KMS-11 (cell line): Measurements from ENCODE around the gene IQCE.

Experiments used
- H2AFZ ChIP-seq: fragments of 200-600 bp; sonication (generic); 2 replicates; pipeline ENCODE4 v1.6.1; 2016; ENCODE audit warnings: antibody characterized with exemption, mixed run types, low read depth
- H3K27ac ChIP-seq: fragments of 200-600 bp; sonication (generic); 2 replicates; pipeline ENCODE4 v1.6.1; 2016; ENCODE audit warnings: mild to moderate bottlenecking, mixed run types
- H3K27me3 ChIP-seq: fragments of 200-600 bp; sonication (generic); 2 replicates; pipeline ENCODE4 v1.6.1; 2017; ENCODE audit warnings: mild to moderate bottlenecking, low read depth, mixed run types, moderate library complexity; ENCODE audit not compliant: insufficient read depth
- H3K36me3 ChIP-seq: fragments of 200-600 bp; sonication (generic); 2 replicates; pipeline ENCODE4 v1.6.1; 2017; ENCODE audit warnings: mild to moderate bottlenecking, mixed run types; ENCODE audit not compliant: insufficient read depth
- H3K4me1 ChIP-seq: fragments of 200-600 bp; sonication (generic); 2 replicates; pipeline ENCODE4 v1.6.1; 2016; ENCODE audit warnings: mild to moderate bottlenecking, low read depth, mixed run types; ENCODE audit not compliant: poor library complexity, severe bottlenecking
- H3K4me2 ChIP-seq: fragments of 200-600 bp; sonication (generic); 2 replicates; pipeline ENCODE4 v1.7.0; 2016; ENCODE audit warnings: mild to moderate bottlenecking, mixed run types
- H3K4me3 ChIP-seq: fragments of 200-600 bp; sonication (generic); IDR thresholded peaks from 2 replicates; pipeline ENCODE4 v1.6.1; 2017; ENCODE audit warnings: low read depth, low read length, mixed read lengths; ENCODE audit not compliant: insufficient read depth
- H3K79me2 ChIP-seq: fragments of 200-600 bp; sonication (generic); 2 replicates; pipeline ENCODE4 v1.6.1; 2016; ENCODE audit warnings: low read depth, mixed run types; ENCODE audit not compliant: insufficient read depth
- H3K9ac ChIP-seq: fragments of 200-600 bp; sonication (generic); 2 replicates; pipeline ENCODE4 v1.6.1; 2016; ENCODE audit warnings: mild to moderate bottlenecking, mixed run types
- H4K20me1 ChIP-seq: fragments of 200-600 bp; sonication (generic); 2 replicates; pipeline ENCODE4 v1.6.1; 2016; ENCODE audit warnings: mild to moderate bottlenecking, mixed run types; ENCODE audit not compliant: insufficient read depth
- TF ChIP-seq, protein P1 (sequence below): fragments of 200-600 bp; sonication (generic); conservative IDR thresholded peaks from 2 replicates; pipeline ENCODE4 v1.6.1; 2017; ENCODE audit warnings: low read depth, mild to moderate bottlenecking, antibody characterized with exemption, low read length, moderate library complexity, mixed read lengths

Gene IQCE

DNA sequence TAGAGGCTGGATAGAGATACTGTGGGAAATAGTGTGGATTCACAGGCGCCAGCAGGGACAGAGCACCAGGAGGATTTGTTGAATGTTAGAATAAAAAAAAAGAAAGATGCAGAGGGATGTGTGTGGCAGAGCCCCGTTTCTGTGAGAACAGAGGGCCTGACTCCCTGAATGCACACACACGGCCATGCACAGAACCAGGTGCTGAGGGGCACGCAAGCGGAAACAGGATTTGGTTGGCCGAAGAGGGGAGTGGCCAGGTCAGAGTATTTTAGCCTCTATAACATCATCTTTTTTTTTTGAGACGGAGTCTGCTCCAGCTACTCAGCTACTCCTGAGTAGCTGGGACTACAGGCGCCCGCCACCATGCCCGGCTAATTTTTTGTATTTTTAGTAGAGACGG lies 21.9 kb downstream of the IQCE start:
- H3K27me3 ChIP-seq: no peaks in the 10 kb centered on the region
- H3K9ac ChIP-seq: no peak overlapping the region
- H3K36me3 ChIP-seq: no peaks in the 10 kb centered on the region
- H3K79me2 ChIP-seq: no peaks in the 10 kb centered on the region
- H4K20me1 ChIP-seq: no peaks in the 10 kb centered on the region
- no peak overlapping the region for H2AFZ ChIP-seq
- no peak overlapping the region for H3K4me2 ChIP-seq
- H3K4me3 ChIP-seq: no peak overlapping the region
- H3K27ac ChIP-seq: no peak overlapping the region
- TF ChIP-seq, protein P1, sequence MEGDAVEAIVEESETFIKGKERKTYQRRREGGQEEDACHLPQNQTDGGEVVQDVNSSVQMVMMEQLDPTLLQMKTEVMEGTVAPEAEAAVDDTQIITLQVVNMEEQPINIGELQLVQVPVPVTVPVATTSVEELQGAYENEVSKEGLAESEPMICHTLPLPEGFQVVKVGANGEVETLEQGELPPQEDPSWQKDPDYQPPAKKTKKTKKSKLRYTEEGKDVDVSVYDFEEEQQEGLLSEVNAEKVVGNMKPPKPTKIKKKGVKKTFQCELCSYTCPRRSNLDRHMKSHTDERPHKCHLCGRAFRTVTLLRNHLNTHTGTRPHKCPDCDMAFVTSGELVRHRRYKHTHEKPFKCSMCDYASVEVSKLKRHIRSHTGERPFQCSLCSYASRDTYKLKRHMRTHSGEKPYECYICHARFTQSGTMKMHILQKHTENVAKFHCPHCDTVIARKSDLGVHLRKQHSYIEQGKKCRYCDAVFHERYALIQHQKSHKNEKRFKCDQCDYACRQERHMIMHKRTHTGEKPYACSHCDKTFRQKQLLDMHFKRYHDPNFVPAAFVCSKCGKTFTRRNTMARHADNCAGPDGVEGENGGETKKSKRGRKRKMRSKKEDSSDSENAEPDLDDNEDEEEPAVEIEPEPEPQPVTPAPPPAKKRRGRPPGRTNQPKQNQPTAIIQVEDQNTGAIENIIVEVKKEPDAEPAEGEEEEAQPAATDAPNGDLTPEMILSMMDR: no peak
- no peaks in the 10 kb centered on the region for H3K4me1 ChIP-seq

DNA sequence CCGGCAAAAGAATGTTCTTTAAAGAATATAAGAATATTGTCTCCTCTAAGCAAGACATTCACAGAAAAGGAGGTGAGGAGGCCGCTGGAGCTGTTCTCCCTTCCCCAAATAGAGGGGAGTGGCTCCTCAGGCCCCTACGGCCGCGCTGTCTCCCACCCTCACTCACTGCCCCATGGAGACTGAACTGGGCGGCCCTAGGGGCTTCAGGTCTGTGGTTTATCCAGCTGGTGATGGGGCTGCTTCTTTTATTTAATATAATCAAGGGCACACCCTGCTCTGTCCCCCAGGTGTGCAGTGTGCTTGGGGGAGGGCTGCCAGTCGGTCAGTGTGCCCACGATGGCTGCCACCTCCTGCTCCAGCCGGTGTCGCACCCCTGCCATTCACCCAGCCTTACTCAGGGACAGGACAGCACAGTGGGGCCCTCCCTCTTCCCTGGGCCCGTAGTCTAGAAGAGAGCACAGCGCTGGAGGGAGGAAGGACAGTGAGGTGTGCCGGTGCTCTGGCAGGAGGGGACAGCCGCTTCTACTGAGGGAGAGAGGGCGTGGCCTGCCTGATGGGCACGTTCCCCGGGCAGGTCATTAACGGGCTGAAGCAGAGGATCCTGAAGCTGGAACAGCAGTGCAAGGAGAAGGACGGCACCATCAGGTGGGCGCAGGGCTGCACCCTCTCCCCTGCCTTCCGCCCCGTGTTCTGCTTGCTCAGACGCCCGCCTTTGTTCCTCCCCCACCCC lies 23.4 kb downstream of the IQCE start:
- Histone ChIP-seq H3K27me3 (no peaks in the 10 kb centered on the region), H3K36me3 (no peaks in the 10 kb centered on the region), H3K27ac (no peak overlapping the region), H3K4me3 (no peak overlapping the region), H3K79me2 (no peaks in the 10 kb centered on the region), H3K9ac (no peak overlapping the region), H4K20me1 (no peaks in the 10 kb centered on the region), H3K4me1 (no peaks in the 10 kb centered on the region), H3K4me2 (no peak overlapping the region), H2AFZ (no peak overlapping the region)
- TF ChIP-seq, protein P1: no peak

DNA sequence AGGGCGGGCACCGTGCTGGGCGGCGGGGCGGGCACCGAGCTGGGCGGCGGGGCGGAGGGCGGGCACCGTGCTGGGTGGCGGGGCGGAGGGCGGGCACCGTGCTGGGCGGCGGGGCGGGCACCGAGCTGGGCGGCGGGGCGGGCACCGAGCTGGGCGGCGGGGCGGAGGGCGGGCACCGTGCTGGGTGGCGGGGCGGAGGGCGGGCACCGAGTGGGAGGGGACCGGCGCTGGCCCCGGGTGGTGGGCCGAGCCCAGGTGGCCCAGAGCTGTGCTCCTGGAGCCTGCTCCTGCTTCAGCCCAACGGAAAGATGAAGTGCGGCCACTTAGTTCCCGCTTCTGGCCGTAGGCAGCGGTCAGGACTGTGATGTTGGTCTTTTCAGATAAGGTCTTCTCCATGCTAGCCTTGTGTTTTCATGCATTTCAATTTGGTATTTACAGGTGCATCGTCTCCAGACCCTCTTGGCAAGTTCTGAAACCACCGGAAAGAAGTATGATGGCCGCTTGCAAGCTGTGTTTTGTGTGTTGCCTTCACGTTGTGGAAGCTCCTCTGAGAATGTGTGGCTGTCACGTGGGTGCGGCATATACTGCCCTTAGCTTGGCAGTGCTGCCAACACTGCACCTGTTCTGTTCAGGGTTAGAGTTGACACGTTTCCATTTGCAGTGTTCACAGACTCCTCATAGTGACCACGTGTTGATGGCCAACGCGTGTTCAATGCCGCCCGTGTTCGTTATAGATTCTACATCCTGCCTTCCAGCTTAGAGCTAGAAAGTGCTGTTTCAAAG lies 25.2 kb downstream of the IQCE start:
- H3K4me1 ChIP-seq: no peaks in the 10 kb centered on the region
- no peaks in the 10 kb centered on the region for H3K27me3 ChIP-seq
- H3K79me2 ChIP-seq: no peaks in the 10 kb centered on the region
- H3K27ac ChIP-seq: no peak overlapping the region
- no peak overlapping the region for H3K9ac ChIP-seq
- no peak overlapping the region for H3K4me3 ChIP-seq
- TF ChIP-seq, protein P1: no peak
- H4K20me1 ChIP-seq: no peaks in the 10 kb centered on the region
- no peak overlapping the region for H3K4me2 ChIP-seq
- no peaks in the 10 kb centered on the region for H3K36me3 ChIP-seq
- H2AFZ ChIP-seq: no peak overlapping the region

DNA sequence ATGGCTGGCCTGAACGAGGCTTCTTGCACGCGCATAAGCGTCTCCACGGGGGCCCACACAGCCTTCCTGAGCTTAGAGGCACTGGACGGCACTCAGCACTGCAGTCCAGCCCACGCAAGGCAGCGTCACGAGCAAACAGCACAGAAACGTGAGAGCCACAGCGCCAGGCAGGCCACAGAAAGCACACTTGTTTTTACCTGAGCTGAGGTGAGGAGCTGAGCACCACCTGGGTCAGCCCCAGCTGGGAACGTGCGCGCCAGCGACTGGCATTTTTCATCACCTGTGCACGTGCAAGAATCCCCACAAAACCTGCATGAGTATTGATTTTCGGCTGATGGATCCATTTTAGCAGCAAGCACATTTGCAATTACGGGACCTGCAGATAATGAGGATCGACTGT lies 26.7 kb downstream of the IQCE start:
- TF ChIP-seq, protein P1: no peak
- no peaks in the 10 kb centered on the region for H3K36me3 ChIP-seq
- H2AFZ ChIP-seq: no peak overlapping the region
- H3K9ac ChIP-seq: no peak overlapping the region
- no peaks in the 10 kb centered on the region for H4K20me1 ChIP-seq
- H3K4me2 ChIP-seq: no peak overlapping the region
- no peaks in the 10 kb centered on the region for H3K27me3 ChIP-seq
- no peak overlapping the region for H3K4me3 ChIP-seq
- no peaks in the 10 kb centered on the region for H3K79me2 ChIP-seq
- H3K4me1 ChIP-seq: no peaks in the 10 kb centered on the region
- H3K27ac ChIP-seq: no peak overlapping the region
